Stimulated activated CD4-positive, alpha-beta T cell treated with anti-CD3 and anti-CD28 coated beads, Interleukin-12 subunit alpha, Interleukin-12 subunit beta, amount 100 ng/mL, for 24 hours (primary cell): ENCODE results near the gene CD5L.

Experiments used
- DNase-seq, 2 experiments: peaks; one replicate each; pipeline ENCODE4 v3.0.0-alpha.2; 2020; ENCODE audit warnings: low read depth in 2 of 2

CD5L gene

DNA sequence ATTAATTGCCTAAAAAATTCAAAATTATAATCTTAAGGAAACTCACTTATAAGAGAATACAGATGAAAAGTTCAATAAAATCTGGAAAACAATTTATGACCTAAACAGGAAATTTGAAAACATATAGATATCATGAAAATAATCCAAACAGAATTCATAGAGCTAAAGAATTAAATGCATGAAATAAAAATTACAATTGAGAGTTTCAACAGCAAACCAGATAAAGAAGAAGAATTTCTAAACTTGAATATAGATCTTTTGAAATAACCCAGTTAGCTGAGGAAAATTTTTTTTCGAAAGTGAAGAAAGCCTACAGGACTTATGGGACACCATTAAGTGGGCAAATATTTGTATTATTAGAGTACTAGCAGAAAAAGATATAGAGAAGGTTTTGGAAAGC is 28.3 kb downstream of the CD5L start:
- DNase-seq, result no peak

DNA sequence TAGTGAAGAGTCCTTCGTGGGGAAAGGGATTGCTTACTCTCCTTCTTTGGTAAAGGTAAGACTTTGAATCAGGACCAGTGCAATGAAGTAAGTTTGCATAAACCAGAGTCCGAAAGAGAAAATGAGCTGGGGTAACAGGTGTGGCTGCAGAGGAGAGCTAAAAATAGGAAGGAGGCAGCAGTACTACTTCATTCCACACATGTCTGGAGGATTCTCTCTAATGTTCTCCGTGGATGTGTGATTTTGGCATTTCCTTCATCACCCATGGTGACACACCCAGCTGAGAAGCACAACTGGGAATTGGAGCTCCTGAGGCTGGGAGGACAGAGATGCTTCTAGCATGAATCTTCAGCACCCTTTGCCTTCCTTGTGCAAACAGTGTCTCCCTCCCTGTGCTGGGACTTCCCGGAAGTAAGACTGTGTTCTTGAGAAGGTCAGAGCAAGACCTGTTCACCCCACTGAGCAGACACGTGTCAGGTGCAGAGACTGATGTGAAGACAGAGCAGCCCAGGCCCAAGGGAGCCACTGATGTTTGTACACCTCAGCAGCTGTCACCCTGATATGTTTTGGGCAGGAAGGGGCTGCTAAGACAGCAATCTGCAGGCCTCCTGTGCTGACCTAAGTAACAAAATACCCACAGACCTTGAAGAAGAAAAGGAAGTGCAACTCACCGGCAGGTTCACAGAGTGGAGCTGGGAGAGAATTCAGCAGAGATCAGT is 35.0 kb downstream of the CD5L start:
- no peak for DNase-seq

- no peak for DNase-seq
Measured at GRCh38 chr1:157803851-157804250, 37.8 kb downstream of the CD5L start.

DNA sequence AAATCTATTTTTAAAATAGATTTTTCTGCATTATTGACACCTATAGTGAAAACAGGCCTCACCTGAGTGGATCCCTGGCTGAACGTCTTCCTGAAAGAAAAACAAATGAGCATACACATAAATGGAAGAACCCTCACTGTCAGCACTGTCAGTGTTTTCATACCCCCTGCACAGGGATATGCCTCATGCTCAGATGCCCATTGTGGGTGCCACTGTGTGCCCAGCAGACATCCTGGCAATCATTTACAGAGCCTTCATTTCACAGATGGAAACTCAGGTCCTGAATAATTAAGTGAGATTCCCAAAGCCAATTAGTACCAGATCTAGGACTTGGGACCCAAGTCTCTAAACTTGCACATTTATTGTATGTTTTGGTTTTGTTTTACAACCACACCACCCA is 41.6 kb downstream of the CD5L start:
- DNase-seq, result no peak

GRCh38 chr1:157798211-157798610 is 43.4 kb downstream of the CD5L start:
- no peak for DNase-seq

- DNase-seq, result no peak
Measured at GRCh38 chr1:157785248-157785647, 56.4 kb downstream of the CD5L start.

DNA sequence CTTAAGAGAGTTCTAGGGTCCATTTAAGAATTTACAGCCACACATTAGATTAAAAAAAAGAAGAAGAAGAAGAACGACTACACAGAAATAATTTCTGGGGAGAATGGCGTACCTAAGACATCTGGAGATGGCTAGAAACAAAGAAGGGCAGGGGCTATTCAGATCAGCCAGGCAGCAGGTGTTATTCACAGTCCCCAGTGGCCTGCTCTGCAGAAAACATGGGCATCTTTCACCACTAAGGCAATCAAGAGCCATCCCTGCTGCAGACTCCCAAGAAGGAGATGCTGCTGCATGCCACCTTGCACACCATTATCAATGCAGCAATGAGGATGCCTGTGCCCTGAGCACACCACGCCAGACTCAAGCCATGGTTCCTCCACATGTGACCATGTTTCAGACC is 56.8 kb downstream of the CD5L start:
- no peak for DNase-seq

DNA sequence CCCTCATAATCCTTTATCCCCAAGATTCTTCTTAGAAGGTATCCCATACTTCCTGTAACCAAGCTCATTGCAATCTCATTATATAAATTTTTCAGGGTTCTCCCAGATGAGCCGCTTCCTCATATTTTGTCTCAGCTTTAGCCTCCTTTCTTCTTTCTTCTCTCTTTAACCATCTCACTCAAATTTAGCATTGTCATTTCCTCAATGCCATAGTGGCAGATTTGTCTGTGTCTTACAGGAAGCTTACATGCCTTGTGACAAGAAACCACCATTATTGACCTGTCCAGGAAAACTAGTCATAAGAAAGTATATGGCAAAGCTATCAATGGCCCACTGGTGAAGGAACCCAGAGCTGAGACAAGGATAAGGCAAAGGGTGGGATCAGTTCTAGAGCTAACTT is 58.7 kb downstream of the CD5L start:
- DNase-seq, result no peak

GRCh38 chr1:157781048-157781447 is 60.6 kb downstream of the CD5L start:
- no peak for DNase-seq
